HepG2 (cell line): Measurements from ENCODE around the gene CDH2. TPM values are rescaled to one million over a fixed set of nuclear protein-coding genes. Genes with fewer than 3 reads are reported as not detected.

Source experiments
- ATAC-seq: fragments of 200-7000 bp; cut with Tn5 transposase; 3 replicates; pipeline ENCODE4 v1.9.1; 2020; ENCODE audit warnings: mild to moderate bottlenecking, moderate library complexity
- Bru-seq: library from RNA; stranded (reverse); fragments of 400-500 nt; gene quantifications from one replicate; lab custom pipeline; 2021; lab: Mats Ljungman, UMichigan
- BruChase-seq, 2 experiments: library from RNA; stranded (reverse); fragments of 400-500 nt; gene quantifications; one replicate each; lab custom pipeline; 2021; lab: Mats Ljungman, UMichigan
- BruUV-seq: library from RNA; stranded (reverse); fragments of 400-500 nt; replicated peaks from 2 replicates; lab custom pipeline; 2021; lab: Mats Ljungman, UMichigan
- CTCF ChIA-PET: fragments of 300-600 bp; formaldehyde crosslinking; extraction: SDS; loops from one replicate; lab custom pipeline; 2021; ENCODE audit warnings: low total read pairs, inconsistent platforms, low intra/inter-chr PET ratio; lab: Yijun Ruan, JAX
- POLR2A ChIA-PET: fragments of 350-600 bp; sonication (Branson Sonifier 250); formaldehyde crosslinking; loops from one replicate; lab custom pipeline; 2020; ENCODE audit warnings: antibody characterized with exemption, inconsistent platforms; lab: Yijun Ruan, JAX
- DNase-seq: peaks from one replicate; pipeline ENCODE4 v3.0.0-alpha.2; 2015; ENCODE audit warnings: low spot score
- FAIRE-seq: peaks from 3 replicates; lab custom pipeline; 2011; peaks lifted over from hg19 to GRCh38; lab: Jason Lieb, UNC
- H2AFZ ChIP-seq: one replicate; pipeline ENCODE4 v1.6.1; 2011; ENCODE audit warnings: low read length, inconsistent platforms
- H3K27ac ChIP-seq: fragments of 300-600 bp; 3 replicates; pipeline ENCODE4 v1.8.0; 2011; ENCODE audit warnings: mixed run types, mild to moderate bottlenecking, mixed read lengths, low read length, inconsistent platforms; ENCODE audit not compliant: insufficient read depth; ENCODE audit errors: extremely low read length
- H3K27me3 ChIP-seq, 2 experiments: fragments of 200-600 bp in 1 of 2; 2 replicates in 1 of 2; 3 replicates in 1 of 2; pipeline versions ENCODE4 v1.6.0 to v1.8.0; 2011; ENCODE audit warnings: low read length in 2 of 2, mild to moderate bottlenecking in 2 of 2, moderate library complexity in 2 of 2, inconsistent platforms in 1 of 2; ENCODE audit not compliant: insufficient read depth in 2 of 2, control insufficient read depth in 1 of 2
- H3K36me3 ChIP-seq, 2 experiments: fragments of 200-600 bp in 1 of 2; replicated peaks in 1 of 2; 2 replicates in 1 of 2; 3 replicates in 1 of 2; pipeline versions ENCODE4 v1.5.1 to v1.8.0; 2011; ENCODE audit warnings: low read length in 2 of 2, inconsistent platforms in 1 of 2; ENCODE audit not compliant: insufficient read depth in 2 of 2, control insufficient read depth in 1 of 2
- H3K4me1 ChIP-seq: 2 replicates; pipeline ENCODE4 v1.5.1; 2012; ENCODE audit warnings: low read length, inconsistent platforms; ENCODE audit not compliant: insufficient read depth
- H3K4me2 ChIP-seq: 2 replicates; pipeline ENCODE4 v1.6.0; 2011; ENCODE audit warnings: low read depth, low read length, inconsistent platforms
- H3K4me3 ChIP-seq, 3 experiments: fragments of 200-600 bp in 1 of 3; sonication (generic), shearing (Covaris generic) in 1 of 3; replicated peaks in 1 of 3; 2 replicates each; pipeline ENCODE4 v1.5.1; 2011 to 2016; ENCODE audit warnings: low read length in 3 of 3, inconsistent platforms in 2 of 3, low read depth in 2 of 3, mild to moderate bottlenecking in 2 of 3, control low read depth in 1 of 3, mixed read lengths in 1 of 3; ENCODE audit not compliant: insufficient read depth in 1 of 3
- H3K79me2 ChIP-seq: one replicate; pipeline ENCODE4 v1.6.1; 2011; ENCODE audit warnings: low read length, inconsistent platforms; ENCODE audit not compliant: insufficient read depth
- H3K9ac ChIP-seq: 2 replicates; pipeline ENCODE4 v1.6.0; 2011; ENCODE audit warnings: mild to moderate bottlenecking, low read depth, low read length, inconsistent platforms; ENCODE audit not compliant: insufficient read depth
- H3K9me3 ChIP-seq: 2 replicates; pipeline ENCODE4 v1.5.1; 2012; ENCODE audit warnings: mild to moderate bottlenecking, low read length
- H4K20me1 ChIP-seq: 2 replicates; pipeline ENCODE4 v1.6.0; 2011; ENCODE audit warnings: inconsistent platforms, mild to moderate bottlenecking, low read length, moderate library complexity; ENCODE audit not compliant: insufficient read depth
- CENPT ChIP-seq: sonication (generic); formaldehyde crosslinking; IDR thresholded peaks from 2 replicates; pipeline ENCODE4 v1.8.0; 2022; ENCODE audit warnings: low read depth, mild to moderate bottlenecking, moderate library complexity, missing genetic modification reagents
- FOSL2 ChIP-seq: sonication (generic); formaldehyde crosslinking; IDR thresholded peaks from 2 replicates; pipeline ENCODE4 v1.4.0; 2020; ENCODE audit warnings: missing genetic modification reagents
- GATAD1 ChIP-seq: IDR thresholded peaks from 2 replicates; pipeline ENCODE4 v1.6.1; 2016; ENCODE audit warnings: missing genetic modification reagents, missing compliant biosample characterization
- HMG20A ChIP-seq: IDR thresholded peaks from 2 replicates; pipeline ENCODE4 v1.6.1; 2016; ENCODE audit warnings: borderline replicate concordance
- LCORL ChIP-seq, 2 experiments: fragments of 450-650 bp in 1 of 2; sonication (generic) in 1 of 2; formaldehyde crosslinking in 1 of 2; IDR thresholded peaks; 2 replicates each; pipeline versions ENCODE4 v1.5.0 to v1.6.1; 2017 to 2020; ENCODE audit warnings: antibody characterized with exemption in 1 of 2, missing genetic modification reagents in 1 of 2
- MAF1 ChIP-seq: sonication (generic); formaldehyde crosslinking; IDR thresholded peaks from 2 replicates; pipeline ENCODE4 v1.5.0; 2020; ENCODE audit warnings: missing genetic modification reagents, borderline replicate concordance
- MBD4 ChIP-seq: IDR thresholded peaks from 2 replicates; pipeline ENCODE4 v1.6.1; 2012; ENCODE audit warnings: low read length, inconsistent platforms, borderline replicate concordance
- MBNL3 ChIP-seq: fragments of 250-450 bp; sonication (Bioruptor Pico); conservative IDR thresholded peaks from 2 replicates; pipeline ENCODE4 v1.8.0; 2022; ENCODE audit warnings: mild to moderate bottlenecking, inconsistent platforms
- PAX8 ChIP-seq: sonication (generic); formaldehyde crosslinking; IDR thresholded peaks from 2 replicates; pipeline ENCODE4 v1.8.0; 2022; ENCODE audit warnings: mild to moderate bottlenecking, missing genetic modification reagents, borderline replicate concordance
- PRPF4 ChIP-seq: fragments of 200-400 bp; formaldehyde crosslinking; IDR thresholded peaks from 2 replicates; pipeline ENCODE4 v1.6.1; 2016; ENCODE audit warnings: low read length, low read depth; ENCODE audit not compliant: poor library complexity, severe bottlenecking
- SMAD1 ChIP-seq: sonication (generic); formaldehyde crosslinking; IDR thresholded peaks from 2 replicates; pipeline ENCODE4 v1.4.0; 2020; ENCODE audit warnings: missing genetic modification reagents, low read depth, mild to moderate bottlenecking, borderline replicate concordance
- ZFX ChIP-seq: sonication (generic); formaldehyde crosslinking; IDR thresholded peaks from 2 replicates; pipeline ENCODE4 v1.4.0; 2020; ENCODE audit warnings: mild to moderate bottlenecking, low read depth, missing genetic modification reagents, moderate library complexity
- ZMYM3 ChIP-seq: sonication (generic); formaldehyde crosslinking; IDR thresholded peaks from 2 replicates; pipeline ENCODE4 v1.5.1; 2020; ENCODE audit warnings: mild to moderate bottlenecking, missing genetic modification reagents
- ZNF180 ChIP-seq: sonication (generic); formaldehyde crosslinking; IDR thresholded peaks from 2 replicates; pipeline ENCODE4 v1.4.0; 2020; ENCODE audit warnings: low read depth, missing genetic modification reagents, borderline replicate concordance
- ZNF567 ChIP-seq: sonication (generic); formaldehyde crosslinking; IDR thresholded peaks from 2 replicates; pipeline ENCODE4 v1.8.1; 2023; ENCODE audit warnings: mild to moderate bottlenecking, missing genetic modification reagents, borderline replicate concordance
- ZNF598 ChIP-seq: sonication (generic); formaldehyde crosslinking; IDR thresholded peaks from 2 replicates; pipeline ENCODE4 v1.5.1; 2020; ENCODE audit warnings: mild to moderate bottlenecking, missing genetic modification reagents, borderline replicate concordance
- ZSCAN25 ChIP-seq: sonication (generic); formaldehyde crosslinking; IDR thresholded peaks from 2 replicates; pipeline ENCODE4 v1.8.0; 2022; ENCODE audit warnings: mild to moderate bottlenecking, missing genetic modification reagents
- WGBS: methylation state at CpG from one replicate; pipeline ENCODE4 v1.1.6; 2017; ENCODE audit warnings: low lambda C conversion rate; 5-methylcytosine and 5-hydroxymethylcytosine counted together
- in situ Hi-C: cut with HindIII; loops from 2 replicates; pipeline ENCODE4 v1.10.0; 2017; ENCODE audit warnings: low pct_unique_long_range_greater_than_20kb; ENCODE audit not compliant: extremely low pct_ligation_motif_present
- intact Hi-C: fragments of 100-400 bp; cut with micrococcal nuclease; formaldehyde crosslinking; loops from one replicate; pipeline ENCODE4 v1.10.0; 2022; ENCODE audit not compliant: unreplicated experiment
- long read RNA-seq, 2 experiments: library from RNA in 1 of 2; library from polyadenylated mRNA in 1 of 2; stranded (forward) in 1 of 2; unstranded in 1 of 2; transcript quantifications; one replicate each; pipeline ENCODE4 v2.0.0, GENCODE V29; 2019 to 2022
- polyA minus RNA-seq, 3 experiments: library from RNA; depleted of rRNA, polyadenylated mRNA; stranded (reverse); fragments of >200 nt; gene quantifications; 2 replicates each; pipeline ENCODE4 v1.2.3, GENCODE V29; 2011; ENCODE audit warnings: low replicate concordance in 1 of 3
- polyA plus RNA-seq, 8 experiments: library from polyadenylated mRNA; depleted of rRNA in 3 of 8; stranded (reverse) in 7 of 8; unstranded in 1 of 8; fragments of >200 nt; fragmentation: Illumina TruSeq in 4 of 8; extraction: Trizol in 4 of 8; gene quantifications; 2 replicates each; pipeline versions ENCODE4 v1.2.1 to v1.2.3, GENCODE V29; 2011 to 2016; ENCODE audit warnings: low read depth in 4 of 8, missing spikeins in 1 of 8, mixed read lengths in 1 of 8; ENCODE audit not compliant: insufficient read depth in 1 of 8
- total RNA-seq, 5 experiments: library from RNA; depleted of rRNA; stranded (reverse); fragments of >200 nt; fragmentation: Illumina TruSeq; extraction: Trizol; gene quantifications; 2 replicates each; pipeline ENCODE4 v1.2.3, GENCODE V29; 2016; ENCODE audit warnings: low read depth in 1 of 5
- TF ChIP-seq, protein P1 (sequence below): sonication (generic); formaldehyde crosslinking; IDR thresholded peaks from 2 replicates; pipeline ENCODE4 v1.4.0; 2020; ENCODE audit warnings: mild to moderate bottlenecking, missing genetic modification reagents

The CDH2 gene
- 14.6 and 18.6 TPM in 2 replicates for total RNA-seq (2016; rRNA removed; fragmentation: Illumina TruSeq; extraction: Trizol)
- 2.2 TPM in 2 replicates for total RNA-seq (2016; cell fraction: cytosol; rRNA removed; fragmentation: Illumina TruSeq; extraction: Trizol; ENCODE audit: low read depth)
- total RNA-seq (2016; cell fraction: insoluble cytoplasmic fraction; rRNA removed; fragmentation: Illumina TruSeq; extraction: Trizol), result 13.2 and 17.8 TPM in 2 replicates
- 6.8 and 7.7 TPM in 2 replicates for total RNA-seq (2016; cell fraction: membrane; rRNA removed; fragmentation: Illumina TruSeq; extraction: Trizol)
- 26.3 and 30.4 TPM in 2 replicates for total RNA-seq (2016; cell fraction: nucleus; rRNA removed; fragmentation: Illumina TruSeq; extraction: Trizol)
- polyA plus RNA-seq (2011; rRNA removed), result 27.6 and 36.1 TPM in 2 replicates
- 26.1 and 29.9 TPM in 2 replicates for polyA plus RNA-seq (2011; cell fraction: cytosol; rRNA removed)
- 12.8 and 13.4 TPM in 2 replicates for polyA plus RNA-seq (2011; cell fraction: nucleus; rRNA removed)
- polyA plus RNA-seq (2012), result 71.4 and 72.2 TPM in 2 replicates
- 1.3 TPM in 2 replicates for polyA plus RNA-seq (2016; cell fraction: cytosol; fragmentation: Illumina TruSeq; extraction: Trizol; ENCODE audit: low read depth)
- 12.0 and 12.8 TPM in 2 replicates for polyA plus RNA-seq (2016; cell fraction: insoluble cytoplasmic fraction; fragmentation: Illumina TruSeq; extraction: Trizol; ENCODE audit: low read depth)
- polyA plus RNA-seq (2016; cell fraction: membrane; fragmentation: Illumina TruSeq; extraction: Trizol; ENCODE audit: low read depth), result 3.5 and 4.5 TPM in 2 replicates
- polyA plus RNA-seq (2016; cell fraction: nucleus; fragmentation: Illumina TruSeq; extraction: Trizol; ENCODE audit: insufficient read depth, low read depth), result 23.8 and 24.4 TPM in 2 replicates
- 0.23 and 58.1 TPM in 2 replicates for polyA minus RNA-seq (2011; rRNA and poly(A)+ RNA removed; ENCODE audit: low replicate concordance)
- 47.6 and 51.6 TPM in 2 replicates for polyA minus RNA-seq (2011; cell fraction: cytosol; rRNA and poly(A)+ RNA removed)
- polyA minus RNA-seq (2011; cell fraction: nucleus; rRNA and poly(A)+ RNA removed), result 50.2 and 52.5 TPM in 2 replicates
- Bru-seq, nascent RNA, result percentile 85 among the genes with signal in this experiment
- BruChase-seq, experiment 1, labeled RNA remaining after a 6-hour chase, result percentile 71 among the genes with signal in this experiment
- percentile 70 among the genes with signal in this experiment for BruChase-seq, experiment 2, labeled RNA remaining after a 2-hour chase
- long read RNA-seq, experiment 1, partial matches to known transcripts, result 6 of 7 reads
- long read RNA-seq, experiment 1, other reads (novel, unspliced or antisense), result 1 of 7 reads
- long read RNA-seq, experiment 2, full-length matches to known transcripts, result 31 of 128 reads
- long read RNA-seq, experiment 2, partial matches to known transcripts, result 22 of 128 reads
- long read RNA-seq, experiment 2, other reads (novel, unspliced or antisense), result 75 of 128 reads

DNA sequence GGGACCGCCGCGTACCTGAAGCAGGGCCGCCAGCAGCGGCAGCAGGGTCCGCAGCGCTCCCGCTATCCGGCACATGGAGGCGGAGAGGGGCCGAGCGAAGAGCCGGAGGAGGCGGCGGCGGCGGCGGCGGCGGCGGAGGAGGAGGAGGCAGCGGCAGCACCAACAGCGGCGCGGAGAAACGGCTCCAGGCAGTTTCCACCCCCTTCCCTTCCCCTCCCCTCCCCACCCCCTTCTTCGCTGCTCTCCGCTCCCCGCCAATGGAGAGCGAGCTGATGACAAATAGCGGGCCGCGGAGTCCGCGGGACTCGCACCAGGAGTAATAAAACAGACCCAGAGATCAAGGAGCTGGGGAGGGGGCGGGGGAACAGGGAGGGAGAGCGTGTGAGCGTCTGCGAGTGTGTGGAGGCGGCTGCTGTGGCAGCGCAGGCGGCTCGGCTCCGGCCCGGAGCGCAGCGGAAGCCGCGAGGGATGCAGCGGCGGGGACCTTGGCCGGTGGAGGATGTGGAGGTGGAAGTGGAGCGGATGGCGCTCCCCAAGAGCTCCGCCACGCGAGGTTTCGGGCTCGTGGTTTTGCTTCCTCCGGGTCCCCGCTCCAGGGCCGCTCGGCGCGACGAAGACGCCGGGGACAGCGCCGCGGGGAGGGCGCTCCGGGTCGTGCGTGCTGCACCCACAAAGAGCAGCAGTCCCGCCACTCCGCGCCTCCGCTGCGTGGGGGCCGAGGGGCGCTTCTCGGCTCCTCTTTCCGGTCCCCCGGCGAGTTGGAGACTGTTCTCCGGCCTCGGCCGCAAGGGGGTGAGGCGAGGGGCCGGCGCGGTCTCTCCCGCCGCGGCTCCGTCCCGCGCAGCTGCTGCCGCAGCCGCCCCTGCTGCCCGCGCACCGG is at the start of gene CDH2:
Gene CDH2, minus strand, starts transcription at position 183 of the 880 bp plus-strand sequence. Its CDS starts 108 bp downstream, at position 75.
- Histone ChIP-seq H3K9me3 (no peaks in the 10 kb centered on the region), H3K4me3 (peak within 1 kb of the TSS; percentile 85 to 96 (median 88)), H2AFZ (no peak within 1 kb of the TSS), H3K36me3 (no peaks in the 10 kb centered on the region), H3K9ac (peak within 1 kb of the TSS; percentile 80), H3K27me3 (no peaks in the 10 kb centered on the region; a peak in 1 of 5 replicates), H3K27ac (peak within 1 kb of the TSS; percentile 68), H3K79me2 (peaks cover 38% of the 10 kb centered on the region), H4K20me1 (peaks cover 8% of the 10 kb centered on the region), H3K4me1 (peaks cover 32% of the 10 kb centered on the region), H3K4me2 (peak within 1 kb of the TSS; percentile 87)
- ATAC-seq (peak; percentile 60), FAIRE-seq (no peak), DNase-seq (peak; percentile 77)
- WGBS, result 2% methylated on average over 16 of the region's 105 CpGs
- intact Hi-C loops, result loop anchor here (5.0 kb wide), 2 partner anchors 85 to 105 kb away; no protein-coding TSS in a partner anchor
- ChIA-PET CTCF (no interaction called here), POLR2A (interaction anchor here (0.6 to 2.6 kb wide), 9 partner anchors 12 to 214 kb away, joined by 3 to 24 read pairs (median 3); no protein-coding TSS in a partner anchor)
- in situ Hi-C loops, result loop anchor here (25.0 kb wide), 3 partner anchors 390 to 565 kb away; no protein-coding TSS in a partner anchor
- no TSS peak for BruUV-seq
- TF ChIP-seq ZSCAN25 (CRISPR knock-in tag), result no peak
- TF ChIP-seq ZNF180 (CRISPR knock-in tag), result no peak
- TF ChIP-seq LCORL (IDR thresholded peaks at IDR 0.05), result no peak
- TF ChIP-seq LCORL (CRISPR knock-in tag; IDR thresholded peaks at IDR 0.05), result no peak
- TF ChIP-seq, protein P1, sequence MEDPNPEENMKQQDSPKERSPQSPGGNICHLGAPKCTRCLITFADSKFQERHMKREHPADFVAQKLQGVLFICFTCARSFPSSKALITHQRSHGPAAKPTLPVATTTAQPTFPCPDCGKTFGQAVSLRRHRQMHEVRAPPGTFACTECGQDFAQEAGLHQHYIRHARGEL (CRISPR knock-in tag), result no peak
- no peak for TF ChIP-seq ZNF567 (CRISPR knock-in tag)
- TF ChIP-seq CENPT (CRISPR knock-in tag), result no peak; the same call in 1 of the 2 replicates
- TF ChIP-seq ZFX (CRISPR knock-in tag), result peak; percentile 40
- no peak for TF ChIP-seq HMG20A
- 0 out of 2 replicates have a peak, but pooled peaks have one; percentile 35 for TF ChIP-seq GATAD1 (CRISPR knock-in tag)
- no peak for TF ChIP-seq SMAD1
- TF ChIP-seq FOSL2 (CRISPR knock-in tag), result no peak; the same call in 1 of the 2 replicates
- TF ChIP-seq ZNF598, result no peak
- no peak for TF ChIP-seq PRPF4
- 0 out of 2 replicates have a peak, but pooled peaks have one; percentile 30 for TF ChIP-seq ZMYM3 (CRISPR knock-in tag)
- no peak for TF ChIP-seq MBNL3
- TF ChIP-seq MAF1 (CRISPR knock-in tag), result no peak
- TF ChIP-seq MBD4, result no peak
- no peak for TF ChIP-seq PAX8
